Activated naive CD8-positive, alpha-beta T cell treated with anti-CD3 and anti-CD28 coated beads for 36 hours (primary cell): ENCODE data around the gene ENOX2. TPM values are rescaled to one million over a fixed set of nuclear protein-coding genes. Genes with fewer than 3 reads are reported as not detected.
"Not testable (repeated sequence)": the region's sequence is repeated elsewhere in the genome, so short reads cannot be mapped to it uniquely, and the experiment has no call there.

ENCODE experiments used
- DNase-seq: peaks from one replicate; pipeline ENCODE4 v3.0.0; 2021
- H3K27ac Mint-ChIP-seq: one replicate; pipeline ENCODE4 v1.8.0; 2022; ENCODE audit warnings: mild to moderate bottlenecking, moderate library complexity, mixed read lengths
- H3K27me3 Mint-ChIP-seq: one replicate; pipeline ENCODE4 v1.8.0; 2022; ENCODE audit warnings: mild to moderate bottlenecking, mixed read lengths
- H3K36me3 Mint-ChIP-seq: one replicate; pipeline ENCODE4 v1.8.0; 2021; ENCODE audit warnings: mild to moderate bottlenecking, mixed read lengths
- H3K4me1 Mint-ChIP-seq: one replicate; pipeline ENCODE4 v1.8.0; 2021; ENCODE audit warnings: mixed read lengths
- H3K4me3 Mint-ChIP-seq: one replicate; pipeline ENCODE4 v1.8.0; 2022; ENCODE audit warnings: mild to moderate bottlenecking, moderate library complexity, mixed read lengths
- H3K9me3 Mint-ChIP-seq: one replicate; pipeline ENCODE4 v1.8.0; 2022; ENCODE audit warnings: mixed read lengths
- total RNA-seq, 2 experiments: library from RNA; stranded (reverse); gene quantifications; one replicate each; pipeline ENCODE4 v1.2.3, GENCODE V29; 2021

The ENOX2 gene
- total RNA-seq, 2 experiments from 2014 or later: 13.0 to 13.3 TPM

- H3K4me1 Mint-ChIP-seq, H3K27me3 Mint-ChIP-seq, H3K4me3 Mint-ChIP-seq: not testable (repeated sequence)
These were observed 83.6 kb downstream of the ENOX2 start for GRCh38 chrX:130819367-130819766.

DNA sequence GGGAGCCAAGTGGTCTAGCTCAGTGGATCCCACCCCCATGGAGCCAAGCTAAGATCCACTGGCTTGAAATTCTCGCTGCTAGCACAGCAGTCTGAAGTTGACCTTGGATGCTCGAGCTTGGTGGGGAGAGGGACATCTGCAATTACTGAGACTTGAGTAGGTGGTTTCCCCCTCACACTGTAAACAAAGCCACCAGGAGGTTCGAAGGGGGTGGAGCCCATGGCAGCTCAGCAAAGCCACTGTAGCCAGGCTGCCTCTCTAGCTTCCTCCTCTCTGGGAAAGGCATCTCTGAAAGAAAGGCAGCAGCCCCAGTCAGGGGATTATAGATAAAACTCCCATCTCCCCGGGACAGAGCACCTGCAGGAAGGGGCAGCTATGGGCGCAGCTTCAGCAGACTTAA lies 89.1 kb downstream of the ENOX2 start:
- not testable (repeated sequence) for H3K9me3 Mint-ChIP-seq, H3K27me3 Mint-ChIP-seq, H3K4me1 Mint-ChIP-seq, H3K4me3 Mint-ChIP-seq, DNase-seq, H3K27ac Mint-ChIP-seq
- peaks cover 16% of the 10 kb centered on the region for H3K36me3 Mint-ChIP-seq

More at GRCh38 chrX:130819367-130819766, 83.6 kb downstream of the ENOX2 start:
- not testable (repeated sequence) for DNase-seq, H3K9me3 Mint-ChIP-seq, H3K27ac Mint-ChIP-seq
- H3K36me3 Mint-ChIP-seq: peaks cover 14% of the 10 kb centered on the region

DNA sequence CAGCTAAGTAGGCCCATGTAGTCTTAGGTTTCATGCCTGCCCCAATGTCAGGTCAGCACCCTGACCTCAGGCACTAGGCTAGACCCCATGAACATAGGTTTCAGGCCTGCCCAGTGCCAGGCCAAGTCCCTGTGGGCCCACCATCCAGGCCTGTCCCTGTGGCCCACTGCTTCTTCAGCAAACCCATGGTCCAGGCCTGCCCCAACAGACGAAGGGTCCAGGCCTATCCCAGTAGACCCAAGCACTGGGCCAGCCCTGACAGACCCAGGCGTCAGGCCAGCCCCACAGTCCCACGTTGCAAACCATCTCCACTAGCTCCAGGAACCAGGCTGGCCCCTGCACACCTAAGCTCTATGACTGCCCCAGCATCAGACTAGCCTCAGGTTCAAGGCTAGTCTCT lies 92.4 kb downstream of the ENOX2 start:
- Mint-ChIP-seq H3K9me3 (peaks cover 4% of the 10 kb centered on the region), H3K27ac (no peak overlapping the region), H3K4me3 (no peak overlapping the region), H3K36me3 (peaks cover 14% of the 10 kb centered on the region), H3K4me1 (no peaks in the 10 kb centered on the region), H3K27me3 (no peaks in the 10 kb centered on the region)
- no peak for DNase-seq

DNA sequence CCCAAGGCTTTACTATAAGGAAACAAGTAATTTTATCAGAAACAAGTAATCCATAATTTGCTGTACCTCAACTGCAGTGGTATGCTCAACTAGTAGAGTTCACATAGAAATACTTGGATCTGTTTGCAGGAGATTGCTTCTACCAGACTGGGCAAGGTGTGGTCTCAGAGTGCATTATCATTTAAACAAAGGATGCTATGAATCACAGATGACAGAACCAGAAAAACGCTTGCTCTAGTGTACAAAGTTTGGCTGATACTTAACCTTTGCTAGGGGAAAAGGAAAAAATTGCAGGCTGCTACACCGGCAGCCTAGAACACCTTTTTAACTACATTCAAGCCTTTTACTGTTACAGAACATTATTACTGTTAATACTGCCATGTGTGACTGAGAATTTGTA lies 97.1 kb downstream of the ENOX2 start:
- no peaks in the 10 kb centered on the region for H3K27me3 Mint-ChIP-seq
- no peaks in the 10 kb centered on the region for H3K4me1 Mint-ChIP-seq
- H3K36me3 Mint-ChIP-seq: no peaks in the 10 kb centered on the region
- H3K27ac Mint-ChIP-seq: no peak overlapping the region
- H3K4me3 Mint-ChIP-seq: no peak overlapping the region
- DNase-seq: no peak
- no peaks in the 10 kb centered on the region for H3K9me3 Mint-ChIP-seq

DNA sequence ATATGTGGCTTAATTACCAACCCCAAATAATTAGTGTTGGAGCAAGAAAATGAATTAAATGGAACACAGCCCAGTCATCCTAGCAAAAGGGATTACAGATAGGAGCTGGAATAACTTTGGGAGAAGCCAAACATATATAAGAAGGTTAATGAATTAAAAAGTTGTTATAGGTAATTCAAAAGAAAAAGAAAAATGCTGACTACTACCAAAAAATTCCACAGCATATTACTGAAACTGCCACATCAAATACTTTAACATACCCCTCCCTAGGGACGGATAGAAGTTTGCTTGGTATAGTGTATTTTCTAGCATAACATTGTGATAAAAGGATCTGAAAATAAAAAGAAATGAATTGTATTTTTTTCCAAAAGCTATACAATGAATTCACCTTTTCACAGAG lies 99.5 kb downstream of the ENOX2 start:
- no peak overlapping the region for H3K27ac Mint-ChIP-seq
- H3K9me3 Mint-ChIP-seq: no peaks in the 10 kb centered on the region
- H3K27me3 Mint-ChIP-seq: no peaks in the 10 kb centered on the region
- DNase-seq: no peak
- no peak overlapping the region for H3K4me3 Mint-ChIP-seq
- no peaks in the 10 kb centered on the region for H3K36me3 Mint-ChIP-seq
- no peaks in the 10 kb centered on the region for H3K4me1 Mint-ChIP-seq

DNA sequence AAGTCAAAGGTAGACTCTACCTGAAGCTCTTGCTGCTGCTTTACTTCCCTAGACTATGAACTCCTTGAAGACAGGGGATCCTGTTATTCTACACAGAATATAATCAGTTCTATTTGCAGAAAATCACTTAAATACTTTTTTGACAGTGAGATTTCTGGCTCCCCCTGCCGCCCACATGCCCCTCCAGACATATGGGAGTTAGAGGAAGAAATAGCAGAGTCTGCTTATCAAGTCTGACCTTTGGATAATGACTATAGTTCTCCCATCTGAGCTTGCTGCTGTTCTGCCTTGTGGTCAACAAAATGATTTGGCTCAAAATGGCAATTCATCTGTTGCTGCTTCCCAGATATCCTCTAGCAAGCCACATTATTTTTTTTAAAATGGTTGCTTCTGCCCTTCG lies 101.1 kb downstream of the ENOX2 start:
- H3K4me1 Mint-ChIP-seq: no peaks in the 10 kb centered on the region
- no peaks in the 10 kb centered on the region for H3K36me3 Mint-ChIP-seq
- no peaks in the 10 kb centered on the region for H3K27me3 Mint-ChIP-seq
- DNase-seq: no peak
- H3K4me3 Mint-ChIP-seq: no peak overlapping the region
- H3K27ac Mint-ChIP-seq: no peak overlapping the region
- H3K9me3 Mint-ChIP-seq: no peaks in the 10 kb centered on the region

GRCh38 chrX:130799393-130799792 lies 103.6 kb downstream of the ENOX2 start:
- Mint-ChIP-seq H3K4me1 (no peaks in the 10 kb centered on the region), H3K27me3 (no peaks in the 10 kb centered on the region), H3K36me3 (no peaks in the 10 kb centered on the region), H3K27ac (no peak overlapping the region), H3K9me3 (no peaks in the 10 kb centered on the region), H3K4me3 (no peak overlapping the region)
- no peak for DNase-seq

DNA sequence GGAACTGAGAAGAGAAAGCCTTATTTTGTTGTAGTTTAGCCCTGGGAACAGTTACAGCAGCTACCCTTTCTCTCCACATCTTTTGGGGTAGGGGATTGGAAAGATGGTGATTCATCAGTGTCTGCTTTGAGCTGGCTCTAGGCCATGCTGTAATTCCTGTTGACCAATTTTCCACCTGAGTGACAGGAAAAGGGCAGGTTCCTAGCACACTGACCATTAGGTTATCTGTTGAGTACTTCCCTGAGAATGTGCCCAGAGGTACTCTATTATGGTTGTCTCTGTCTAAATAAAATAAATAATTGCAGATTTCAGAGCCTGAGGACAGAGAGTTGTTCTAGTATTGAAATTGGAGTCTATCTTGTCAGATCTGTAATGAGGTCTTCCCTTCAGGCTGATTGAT lies 109.0 kb downstream of the ENOX2 start:
- Mint-ChIP-seq H3K36me3 (peaks cover 7% of the 10 kb centered on the region), H3K9me3 (no peaks in the 10 kb centered on the region), H3K4me1 (no peaks in the 10 kb centered on the region), H3K27me3 (no peaks in the 10 kb centered on the region), H3K4me3 (no peak overlapping the region), H3K27ac (no peak overlapping the region)
- DNase-seq: no peak

- not testable (repeated sequence) for H3K4me1 Mint-ChIP-seq, H3K36me3 Mint-ChIP-seq, H3K27ac Mint-ChIP-seq, H3K27me3 Mint-ChIP-seq, H3K9me3 Mint-ChIP-seq, H3K4me3 Mint-ChIP-seq, DNase-seq
These were observed 111.1 kb downstream of the ENOX2 start for GRCh38 chrX:130791870-130792269.

GRCh38 chrX:130789793-130790192 lies 113.2 kb downstream of the ENOX2 start:
- no peak overlapping the region for H3K27ac Mint-ChIP-seq
- no peaks in the 10 kb centered on the region for H3K9me3 Mint-ChIP-seq
- no peaks in the 10 kb centered on the region for H3K4me1 Mint-ChIP-seq
- no peak for DNase-seq
- peaks cover 7% of the 10 kb centered on the region for H3K36me3 Mint-ChIP-seq
- H3K4me3 Mint-ChIP-seq: no peak overlapping the region
- no peaks in the 10 kb centered on the region for H3K27me3 Mint-ChIP-seq

DNA sequence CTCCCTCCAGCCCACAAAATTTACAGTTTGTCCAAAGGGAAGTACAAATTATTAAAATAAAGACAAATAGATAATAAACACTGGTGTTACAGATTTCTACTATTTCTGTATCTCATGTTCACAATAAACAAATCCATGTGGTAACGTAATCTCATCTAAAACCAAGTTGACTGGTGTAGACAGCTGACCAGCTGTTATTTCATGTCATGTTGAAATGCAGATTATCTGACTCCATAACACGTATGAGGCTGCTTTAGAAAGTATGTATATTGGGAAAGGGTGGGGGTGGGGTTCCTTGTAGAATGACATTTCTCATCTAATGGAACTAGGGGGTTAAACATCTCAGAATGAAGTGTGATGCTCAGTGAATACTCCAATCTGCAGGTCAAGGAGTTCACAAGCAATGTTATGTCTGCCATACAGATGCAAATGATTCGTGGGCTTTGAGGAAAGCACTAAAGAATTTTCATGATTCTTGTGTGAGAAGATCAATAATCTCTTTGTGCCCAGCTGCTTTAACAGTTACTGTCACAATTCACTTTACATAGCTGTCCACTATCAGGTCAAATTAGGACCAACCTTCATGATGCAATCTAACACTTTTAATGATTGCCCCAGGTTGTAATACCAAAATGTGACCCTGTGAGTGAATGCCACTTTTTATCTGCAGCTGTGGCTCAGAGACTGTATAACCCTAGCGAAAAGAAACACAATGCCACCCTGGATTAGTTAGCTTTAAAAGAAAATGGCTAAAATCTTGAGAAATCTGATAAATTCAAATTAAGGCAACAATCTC lies 114.0 kb downstream of the ENOX2 start:
- H3K4me1 Mint-ChIP-seq: no peaks in the 10 kb centered on the region
- H3K36me3 Mint-ChIP-seq: peaks cover 7% of the 10 kb centered on the region
- no peaks in the 10 kb centered on the region for H3K9me3 Mint-ChIP-seq
- H3K27me3 Mint-ChIP-seq: no peaks in the 10 kb centered on the region
- H3K27ac Mint-ChIP-seq: no peak overlapping the region
- no peak overlapping the region for H3K4me3 Mint-ChIP-seq
- DNase-seq: no peak

DNA sequence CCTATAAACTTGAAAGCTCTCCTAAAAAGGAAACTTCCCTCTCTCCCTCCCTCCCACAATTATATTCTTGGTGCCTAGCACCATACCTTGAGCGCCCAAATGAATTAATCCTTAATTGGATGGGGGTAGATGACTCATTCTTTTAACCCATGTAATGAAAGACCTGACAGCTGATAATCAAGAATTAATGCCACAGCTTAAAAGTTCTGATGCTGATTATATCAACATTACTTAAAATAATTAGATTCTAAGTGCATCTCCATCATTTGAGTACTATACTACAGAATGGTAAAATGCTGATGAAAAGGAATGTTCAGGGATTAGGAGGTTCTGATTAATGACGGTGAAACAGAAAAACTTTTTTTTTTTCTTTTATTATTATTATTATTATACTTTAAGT lies 117.0 kb downstream of the ENOX2 start:
- no peak for DNase-seq
- no peak overlapping the region for H3K4me3 Mint-ChIP-seq
- H3K36me3 Mint-ChIP-seq: no peaks in the 10 kb centered on the region
- no peaks in the 10 kb centered on the region for H3K4me1 Mint-ChIP-seq
- H3K9me3 Mint-ChIP-seq: no peaks in the 10 kb centered on the region
- H3K27ac Mint-ChIP-seq: no peak overlapping the region
- H3K27me3 Mint-ChIP-seq: no peaks in the 10 kb centered on the region

DNA sequence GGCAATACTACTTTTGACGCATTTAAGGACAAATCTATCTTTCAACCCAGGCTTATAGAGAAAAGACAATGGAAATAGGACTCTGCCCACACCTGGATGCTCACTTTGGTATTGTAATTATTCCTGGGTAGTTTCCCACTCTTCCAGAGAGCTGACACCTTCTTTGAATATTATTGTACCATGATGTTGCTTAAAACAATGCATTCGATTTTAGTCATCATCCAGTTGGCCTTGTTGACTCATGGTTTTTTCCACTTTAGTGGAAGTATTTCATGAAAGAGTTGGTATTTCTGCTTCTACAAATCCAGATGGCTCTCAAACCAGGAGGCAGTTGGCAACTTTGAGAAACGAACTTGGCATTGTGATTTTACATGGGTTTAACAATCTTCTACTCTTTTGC lies 124.2 kb downstream of the ENOX2 start:
- H3K36me3 Mint-ChIP-seq: peaks cover 8% of the 10 kb centered on the region
- H3K4me3 Mint-ChIP-seq: no peak overlapping the region
- DNase-seq: no peak
- peaks cover 4% of the 10 kb centered on the region for H3K4me1 Mint-ChIP-seq
- H3K9me3 Mint-ChIP-seq: no peaks in the 10 kb centered on the region
- no peaks in the 10 kb centered on the region for H3K27me3 Mint-ChIP-seq
- no peak overlapping the region for H3K27ac Mint-ChIP-seq

- Mint-ChIP-seq H3K36me3 (peaks cover 8% of the 10 kb centered on the region), H3K4me1 (peaks cover 4% of the 10 kb centered on the region), H3K27ac (no peak overlapping the region), H3K27me3 (no peaks in the 10 kb centered on the region), H3K4me3 (no peak overlapping the region), H3K9me3 (no peaks in the 10 kb centered on the region)
- no peak for DNase-seq
These were observed 127.2 kb downstream of the ENOX2 start for GRCh38 chrX:130775849-130776248.

DNA sequence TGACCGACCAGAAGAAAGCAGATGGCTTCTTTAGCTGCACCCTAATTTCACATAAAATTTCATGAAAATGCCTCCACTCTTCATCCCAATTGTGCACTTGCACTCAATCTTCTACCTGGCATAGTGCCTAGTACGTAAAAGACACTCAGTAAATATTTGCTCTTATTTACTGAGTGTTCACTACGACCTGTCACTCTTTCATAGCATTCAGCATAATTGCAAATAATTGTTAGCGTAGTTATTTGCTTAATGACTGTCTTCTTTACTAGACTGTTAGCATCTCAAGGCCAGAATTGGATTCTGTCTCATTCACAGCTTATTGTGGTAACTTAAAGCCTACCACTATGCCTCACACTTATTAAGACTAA lies 130.2 kb downstream of the ENOX2 start:
- H3K4me3 Mint-ChIP-seq: no peak overlapping the region
- H3K4me1 Mint-ChIP-seq: peaks cover under 1% of the 10 kb centered on the region
- H3K27me3 Mint-ChIP-seq: no peaks in the 10 kb centered on the region
- DNase-seq: no peak
- peaks cover 6% of the 10 kb centered on the region for H3K36me3 Mint-ChIP-seq
- H3K9me3 Mint-ChIP-seq: no peaks in the 10 kb centered on the region
- no peak overlapping the region for H3K27ac Mint-ChIP-seq

- DNase-seq: no peak
- Mint-ChIP-seq H3K4me1 (peaks cover 2% of the 10 kb centered on the region), H3K27ac (no peak overlapping the region), H3K4me3 (no peak overlapping the region), H3K9me3 (no peaks in the 10 kb centered on the region), H3K27me3 (no peaks in the 10 kb centered on the region), H3K36me3 (peaks cover 10% of the 10 kb centered on the region)
These were observed 130.8 kb downstream of the ENOX2 start for GRCh38 chrX:130772105-130772775.
